Neuron (in vitro differentiated cells): ENCODE results near the gene SLC9A3.

Experiments
- H2AFZ ChIP-seq: one replicate; pipeline ENCODE4 v1.6.1; 2013; ENCODE audit warnings: low read depth, mild to moderate bottlenecking, inconsistent platforms, low read length, moderate library complexity
- H3K27me3 ChIP-seq: one replicate; pipeline ENCODE4 v1.6.1; 2013; ENCODE audit warnings: low read length; ENCODE audit not compliant: insufficient read depth
- H3K36me3 ChIP-seq: one replicate; pipeline ENCODE4 v1.6.1; 2013; ENCODE audit warnings: low read length; ENCODE audit not compliant: insufficient read depth
- H3K4me1 ChIP-seq: one replicate; pipeline ENCODE4 v1.6.1; 2013; ENCODE audit warnings: low read length; ENCODE audit not compliant: insufficient read depth
- H3K4me3 ChIP-seq: 2 replicates; pipeline ENCODE4 v1.5.1; 2013; ENCODE audit warnings: mild to moderate bottlenecking, low read length, moderate library complexity
- H3K9me3 ChIP-seq: one replicate; pipeline ENCODE4 v1.6.1; 2013; ENCODE audit warnings: low read length

SLC9A3 gene

DNA sequence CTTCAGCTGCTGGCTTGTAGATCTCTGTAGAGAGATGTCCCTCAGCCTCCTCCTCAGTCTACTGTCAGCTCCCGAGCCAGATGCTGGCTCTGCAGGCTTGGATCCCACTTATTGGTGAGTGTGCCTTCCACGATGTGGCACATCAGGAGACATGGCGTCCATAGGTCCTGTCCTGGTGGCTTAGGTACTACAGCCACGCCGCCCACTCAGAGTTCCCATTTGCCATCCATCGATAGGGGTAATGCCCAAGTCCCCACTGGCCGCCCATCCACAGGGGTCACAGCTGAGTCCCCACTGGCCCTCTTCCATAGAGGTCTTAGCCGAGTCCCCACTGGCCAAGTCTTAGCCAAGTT, 64.0 kb downstream of the SLC9A3 start:
- peaks cover 75% of the 10 kb centered on the region for H3K36me3 ChIP-seq

GRCh38 chr5:459562-460272, 64.5 kb downstream of the SLC9A3 start:
- no peak overlapping the region for H2AFZ ChIP-seq
- H3K4me1 ChIP-seq: no peaks in the 10 kb centered on the region
- H3K36me3 ChIP-seq: peaks cover 74% of the 10 kb centered on the region
- H3K4me3 ChIP-seq: no peak overlapping the region
- H3K9me3 ChIP-seq: peaks cover 4% of the 10 kb centered on the region
- H3K27me3 ChIP-seq: no peaks in the 10 kb centered on the region

More for the DNA sequence above, 64.0 kb downstream of the SLC9A3 start:
- H2AFZ ChIP-seq: no peak overlapping the region
- no peaks in the 10 kb centered on the region for H3K27me3 ChIP-seq
- no peaks in the 10 kb centered on the region for H3K9me3 ChIP-seq
- H3K4me1 ChIP-seq: no peaks in the 10 kb centered on the region
- no peak overlapping the region for H3K4me3 ChIP-seq

- Histone ChIP-seq H2AFZ (no peak overlapping the region), H3K4me1 (no peaks in the 10 kb centered on the region), H3K4me3 (no peak overlapping the region), H3K36me3 (peaks cover 75% of the 10 kb centered on the region), H3K9me3 (peaks cover 5% of the 10 kb centered on the region), H3K27me3 (no peaks in the 10 kb centered on the region)
Measured at GRCh38 chr5:458547-459353, 65.5 kb downstream of the SLC9A3 start.

GRCh38 chr5:457195-457961, 66.9 kb downstream of the SLC9A3 start:
- Histone ChIP-seq H2AFZ (no peak overlapping the region), H3K4me1 (no peaks in the 10 kb centered on the region), H3K4me3 (no peak overlapping the region), H3K9me3 (peaks cover 15% of the 10 kb centered on the region), H3K27me3 (no peaks in the 10 kb centered on the region), H3K36me3 (peaks cover 79% of the 10 kb centered on the region)

DNA sequence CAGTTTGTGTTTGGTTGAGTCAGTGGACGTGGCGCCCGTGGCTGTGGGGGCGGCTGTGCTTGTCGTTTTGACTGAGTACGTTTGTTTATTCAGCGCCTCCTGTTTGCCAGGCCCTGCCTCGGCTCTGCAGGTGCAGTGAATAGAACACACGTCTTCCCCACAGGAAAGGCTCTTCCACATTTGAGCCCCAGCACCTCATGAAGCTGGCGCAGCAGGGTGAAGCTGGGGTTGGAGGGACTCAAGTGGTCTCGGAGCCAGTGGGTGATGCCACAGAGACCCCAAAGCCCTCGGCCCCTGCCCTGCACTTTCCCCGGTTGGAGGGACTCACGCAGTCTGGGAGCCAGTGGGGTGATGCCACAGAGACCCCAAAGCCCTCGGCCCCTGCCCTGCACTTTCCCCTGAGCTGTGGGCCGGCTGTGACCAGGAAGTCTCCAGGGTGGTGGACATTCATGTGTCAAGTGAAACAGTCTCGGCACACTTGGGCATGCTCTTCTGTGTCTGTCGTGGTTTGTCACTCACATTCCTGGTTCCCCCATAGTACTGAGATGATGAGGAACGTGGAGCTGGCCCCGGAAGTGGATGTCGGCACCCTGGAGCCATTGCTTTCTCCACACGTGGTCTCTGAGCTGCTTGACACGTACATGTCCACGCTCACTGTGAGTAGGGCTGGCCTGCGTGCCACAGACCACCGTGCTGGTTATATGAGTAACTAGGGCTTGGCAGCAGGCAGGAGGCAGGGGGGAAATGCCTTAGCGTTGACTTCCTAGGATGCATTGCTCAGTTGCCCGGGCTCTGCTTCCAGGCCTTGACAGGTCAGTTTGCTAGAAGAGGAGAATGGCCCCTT, 67.7 kb downstream of the SLC9A3 start:
- H3K4me3 ChIP-seq: no peak overlapping the region
- no peaks in the 10 kb centered on the region for H3K27me3 ChIP-seq
- peaks cover 74% of the 10 kb centered on the region for H3K36me3 ChIP-seq
- peaks cover 20% of the 10 kb centered on the region for H3K9me3 ChIP-seq
- H3K4me1 ChIP-seq: no peaks in the 10 kb centered on the region
- H2AFZ ChIP-seq: no peak overlapping the region

- H3K4me3 ChIP-seq: no peak overlapping the region
- no peaks in the 10 kb centered on the region for H3K4me1 ChIP-seq
- H3K27me3 ChIP-seq: no peaks in the 10 kb centered on the region
- H2AFZ ChIP-seq: no peak overlapping the region
- H3K36me3 ChIP-seq: peaks cover 80% of the 10 kb centered on the region
- peaks cover 22% of the 10 kb centered on the region for H3K9me3 ChIP-seq
Measured at GRCh38 chr5:455806-456205, 68.4 kb downstream of the SLC9A3 start.

DNA sequence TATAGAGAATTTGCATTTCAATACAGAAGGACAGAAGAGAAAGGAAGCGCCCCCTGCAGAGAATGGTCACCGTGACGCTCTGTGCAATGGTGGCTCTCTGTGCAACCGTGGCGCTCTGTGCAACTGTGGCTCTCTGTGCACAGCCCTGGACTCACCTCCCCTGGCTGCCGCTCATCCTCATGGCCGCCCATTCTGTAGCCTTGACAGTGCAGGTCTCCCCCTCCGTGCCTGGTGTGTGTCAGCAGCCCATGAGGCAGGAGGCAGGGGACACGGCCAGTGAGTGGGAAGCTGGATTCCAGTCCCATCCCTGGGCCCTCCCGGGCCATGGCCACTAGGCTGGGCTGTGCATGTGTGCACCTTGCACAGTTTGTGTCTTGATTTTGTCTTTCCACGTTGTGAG, 69.3 kb downstream of the SLC9A3 start:
- no peak overlapping the region for H3K4me3 ChIP-seq
- H3K36me3 ChIP-seq: peaks cover 79% of the 10 kb centered on the region
- no peaks in the 10 kb centered on the region for H3K27me3 ChIP-seq
- H3K9me3 ChIP-seq: peaks cover 24% of the 10 kb centered on the region
- no peaks in the 10 kb centered on the region for H3K4me1 ChIP-seq
- no peak overlapping the region for H2AFZ ChIP-seq

DNA sequence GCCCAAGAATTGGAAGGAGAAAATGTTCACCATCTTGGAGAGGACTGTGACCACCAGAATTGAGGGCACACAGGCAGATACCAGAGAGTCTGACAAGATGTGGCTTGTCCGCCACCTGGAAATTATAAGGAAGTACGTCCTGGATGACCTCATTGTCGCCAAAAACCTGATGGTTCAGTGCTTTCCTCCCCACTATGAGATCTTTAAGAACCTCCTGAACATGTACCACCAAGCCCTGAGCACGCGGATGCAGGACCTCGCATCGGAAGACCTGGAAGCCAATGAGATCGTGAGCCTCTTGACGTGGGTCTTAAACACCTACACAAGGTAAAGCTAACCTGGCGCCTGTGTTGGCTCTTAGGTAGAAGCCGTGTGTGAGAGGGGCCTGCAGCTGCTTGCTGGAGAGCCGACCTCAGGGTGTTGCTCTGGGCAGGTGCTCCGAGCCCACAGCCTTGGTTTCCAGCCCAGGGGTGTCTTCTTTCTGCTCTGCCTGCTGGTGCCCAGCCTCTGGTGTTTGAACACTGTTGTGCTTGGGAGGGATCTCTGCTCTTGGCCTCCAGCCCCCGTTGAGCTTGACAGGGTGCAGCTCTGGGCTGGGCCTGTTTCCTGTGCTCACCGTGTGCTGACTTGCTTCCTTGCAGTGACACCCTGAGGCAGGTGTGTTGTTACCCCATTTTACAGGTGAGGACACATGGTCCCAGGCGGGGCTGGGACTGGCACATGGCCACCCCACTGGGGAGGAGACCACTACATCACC, 70.3 kb downstream of the SLC9A3 start:
- Histone ChIP-seq H3K9me3 (peaks cover 24% of the 10 kb centered on the region), H3K4me1 (no peaks in the 10 kb centered on the region), H3K4me3 (no peak overlapping the region), H3K27me3 (no peaks in the 10 kb centered on the region), H2AFZ (no peak overlapping the region), H3K36me3 (peaks cover 83% of the 10 kb centered on the region)

DNA sequence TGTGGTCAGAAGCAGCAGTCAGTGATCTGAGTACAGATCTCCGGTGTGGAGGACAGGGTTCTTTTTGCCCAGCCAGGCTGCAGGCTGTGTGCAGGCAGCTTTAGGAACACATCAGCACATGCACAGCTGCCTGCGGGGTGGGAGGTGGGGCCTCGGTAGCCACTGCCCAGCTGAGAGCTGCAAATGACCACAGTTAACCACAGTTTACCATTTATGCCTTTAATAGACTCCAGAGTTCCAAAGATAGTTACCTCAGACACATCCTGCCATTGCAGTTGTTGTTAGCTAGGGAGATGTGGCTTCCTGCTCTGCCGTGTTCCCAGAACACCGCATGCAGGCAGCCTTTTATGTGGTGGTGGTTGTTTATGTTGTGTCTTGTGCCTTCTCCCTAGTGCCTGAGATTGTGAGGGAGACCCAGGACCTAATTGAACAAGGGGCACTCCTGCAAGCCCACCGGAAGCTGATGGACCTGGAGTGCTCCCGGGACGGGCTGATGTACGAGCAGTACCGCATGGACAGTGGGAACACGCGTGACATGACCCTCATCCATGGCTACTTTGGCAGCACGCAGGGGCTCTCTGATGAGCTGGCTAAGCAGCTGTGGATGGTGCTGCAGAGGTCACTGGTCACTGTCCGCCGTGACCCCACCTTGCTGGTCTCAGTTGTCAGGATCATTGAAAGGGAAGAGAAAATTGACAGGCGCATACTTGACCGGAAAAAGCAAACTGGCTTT, 71.1 kb downstream of the SLC9A3 start:
- Histone ChIP-seq H2AFZ (no peak overlapping the region), H3K9me3 (peaks cover 27% of the 10 kb centered on the region), H3K4me3 (no peak overlapping the region), H3K27me3 (no peaks in the 10 kb centered on the region), H3K36me3 (peaks cover 83% of the 10 kb centered on the region), H3K4me1 (no peaks in the 10 kb centered on the region)

GRCh38 chr5:451587-452458, 72.4 kb downstream of the SLC9A3 start:
- H3K4me3 ChIP-seq: no peak overlapping the region
- peaks cover 84% of the 10 kb centered on the region for H3K36me3 ChIP-seq
- H3K27me3 ChIP-seq: no peaks in the 10 kb centered on the region
- H3K9me3 ChIP-seq: peaks cover 27% of the 10 kb centered on the region
- no peaks in the 10 kb centered on the region for H3K4me1 ChIP-seq
- no peak overlapping the region for H2AFZ ChIP-seq

GRCh38 chr5:449151-449550, 75.1 kb downstream of the SLC9A3 start:
- peaks cover 69% of the 10 kb centered on the region for H3K36me3 ChIP-seq
- H2AFZ ChIP-seq: no peak overlapping the region

More at GRCh38 chr5:449151-449550, 75.1 kb downstream of the SLC9A3 start:
- no peaks in the 10 kb centered on the region for H3K27me3 ChIP-seq
- H3K9me3 ChIP-seq: peaks cover 23% of the 10 kb centered on the region
- H3K4me1 ChIP-seq: peaks cover 4% of the 10 kb centered on the region
- no peak overlapping the region for H3K4me3 ChIP-seq
